WTC11 (cell line): ENCODE measurements around the gene SIPA1L3. TPM values are rescaled to one million over a fixed set of nuclear protein-coding genes. Genes with fewer than 3 reads are reported as not detected.
A peak's percentile ranks its signal among the peaks of the same experiment; 100 is the strongest.

Source experiments
- ATAC-seq: fragments of 200-7000 bp; cut with Tn5 transposase; 2 replicates; pipeline ENCODE4 v1.10.0; 2021; ENCODE audit warnings: mild to moderate bottlenecking, moderate library complexity
- CTCF ChIA-PET: fragments of 300-600 bp; sonication (Branson Sonifier 250); formaldehyde crosslinking; loops from one replicate; lab custom pipeline; 2021; ENCODE audit warnings: antibody characterized with exemption; lab: Charles Lee
- POLR2A ChIA-PET: fragments of 350-600 bp; sonication (Branson Sonifier 250); formaldehyde crosslinking; loops from one replicate; lab custom pipeline; 2021; ENCODE audit warnings: antibody characterized with exemption; lab: Charles Lee
- DNase-seq: peaks from one replicate; pipeline ENCODE4 v3.0.0; 2021; ENCODE audit warnings: low spot score
- H3K27ac Mint-ChIP-seq: 2 replicates; pipeline ENCODE4 v1.8.0; 2021; ENCODE audit warnings: mixed read lengths
- H3K27me3 Mint-ChIP-seq: 2 replicates; pipeline ENCODE4 v1.8.0; 2021; ENCODE audit warnings: low read depth, mild to moderate bottlenecking, moderate library complexity, mixed read lengths
- H3K36me3 Mint-ChIP-seq: 2 replicates; pipeline ENCODE4 v1.8.0; 2021; ENCODE audit warnings: mixed read lengths
- H3K4me1 Mint-ChIP-seq: 2 replicates; pipeline ENCODE4 v1.8.0; 2022; ENCODE audit warnings: mixed read lengths
- H3K4me3 Mint-ChIP-seq: 2 replicates; pipeline ENCODE4 v1.8.0; 2021; ENCODE audit warnings: mild to moderate bottlenecking, moderate library complexity, mixed read lengths
- H3K9me3 Mint-ChIP-seq: 2 replicates; pipeline ENCODE4 v1.8.0; 2021; ENCODE audit warnings: mixed read lengths
- ELF4 ChIP-seq: sonication (generic); formaldehyde crosslinking; IDR thresholded peaks from 2 replicates; pipeline ENCODE4 v1.8.1; 2022; ENCODE audit warnings: low read depth, mild to moderate bottlenecking, moderate library complexity, missing genetic modification reagents
- ERG ChIP-seq: fragments of 250-450 bp; sonication (Bioruptor Pico); IDR thresholded peaks from 2 replicates; pipeline ENCODE4 v1.8.0; 2021; ENCODE audit warnings: mild to moderate bottlenecking
- FOXK1 ChIP-seq: sonication (generic); formaldehyde crosslinking; IDR thresholded peaks from 2 replicates; pipeline ENCODE4 v1.8.0; 2022; ENCODE audit warnings: mild to moderate bottlenecking, moderate library complexity, missing genetic modification reagents
- FOXP4 ChIP-seq: sonication (generic); formaldehyde crosslinking; IDR thresholded peaks from 2 replicates; pipeline ENCODE4 v1.8.0; 2022; ENCODE audit warnings: mild to moderate bottlenecking, missing genetic modification reagents
- GTF2I ChIP-seq: fragments of 250-450 bp; sonication (Bioruptor Pico); conservative IDR thresholded peaks from 2 replicates; pipeline ENCODE4 v1.4.0; 2021; ENCODE audit warnings: mild to moderate bottlenecking
- HMGA2 ChIP-seq: fragments of 250-450 bp; sonication (Bioruptor Pico); IDR thresholded peaks from 2 replicates; pipeline ENCODE4 v1.4.0; 2021; ENCODE audit warnings: mild to moderate bottlenecking, moderate library complexity
- NFATC4 ChIP-seq: fragments of 250-450 bp; sonication (Bioruptor Pico); IDR thresholded peaks from 2 replicates; pipeline ENCODE4 v1.9.0; 2021; ENCODE audit warnings: mild to moderate bottlenecking
- NR1H2 ChIP-seq: sonication (generic); formaldehyde crosslinking; IDR thresholded peaks from 2 replicates; pipeline ENCODE4 v1.9.0; 2021; ENCODE audit warnings: mild to moderate bottlenecking, moderate library complexity, missing genetic modification reagents
- PRRX2 ChIP-seq: fragments of 250-450 bp; sonication (Bioruptor Pico); IDR thresholded peaks from 2 replicates; pipeline ENCODE4 v1.8.0; 2021; ENCODE audit warnings: mild to moderate bottlenecking
- SMAD3 ChIP-seq: sonication (generic); formaldehyde crosslinking; IDR thresholded peaks from 2 replicates; pipeline ENCODE4 v1.8.0; 2022; ENCODE audit warnings: missing genetic modification reagents, mild to moderate bottlenecking, borderline replicate concordance
- TEAD1 ChIP-seq: sonication (generic); formaldehyde crosslinking; IDR thresholded peaks from 2 replicates; pipeline ENCODE4 v1.8.0; 2022; ENCODE audit warnings: mild to moderate bottlenecking, missing genetic modification reagents
- ZMAT4 ChIP-seq: fragments of 250-450 bp; sonication (Bioruptor Pico); IDR thresholded peaks from 2 replicates; pipeline ENCODE4 v1.9.0; 2021; ENCODE audit warnings: mild to moderate bottlenecking
- ZNF121 ChIP-seq: sonication (generic); formaldehyde crosslinking; IDR thresholded peaks from 2 replicates; pipeline ENCODE4 v1.8.0; 2023; ENCODE audit warnings: missing genetic modification reagents
- ZNF138 ChIP-seq: sonication (generic); formaldehyde crosslinking; conservative IDR thresholded peaks from 2 replicates; pipeline ENCODE4 v1.8.1; 2022; ENCODE audit warnings: mild to moderate bottlenecking, moderate library complexity, missing genetic modification reagents
- ZNF263 ChIP-seq: sonication (generic); formaldehyde crosslinking; IDR thresholded peaks from 2 replicates; pipeline ENCODE4 v1.8.1; 2022; ENCODE audit warnings: low read depth, mild to moderate bottlenecking, moderate library complexity, missing genetic modification reagents
- total RNA-seq: library from RNA; stranded (reverse); gene quantifications from 3 replicates; pipeline ENCODE4 v1.2.3, GENCODE V29; 2021
- TF ChIP-seq, protein P1 (sequence below): fragments of 250-450 bp; sonication (Bioruptor Pico); IDR thresholded peaks from 2 replicates; pipeline ENCODE4 v1.9.0; 2021; ENCODE audit warnings: moderate library complexity, mild to moderate bottlenecking, inconsistent platforms, borderline replicate concordance
- TF ChIP-seq, protein P2 (sequence below): sonication (generic); formaldehyde crosslinking; conservative IDR thresholded peaks from 2 replicates; pipeline ENCODE4 v1.8.1; 2023; ENCODE audit warnings: mild to moderate bottlenecking, low read depth, missing genetic modification reagents, moderate library complexity
- TF ChIP-seq, protein P3 (sequence below): sonication (generic); formaldehyde crosslinking; IDR thresholded peaks from 2 replicates; pipeline ENCODE4 v1.8.1; 2023; ENCODE audit warnings: mild to moderate bottlenecking, moderate library complexity, missing genetic modification reagents

SIPA1L3 gene
- total RNA-seq, 1 experiment from 2014 or later = 41.5 TPM

- peaks cover 2% of the 10 kb centered on the region; the same call in 1 of the 2 replicates for H3K27me3 Mint-ChIP-seq
- TF ChIP-seq ELF4 (CRISPR knock-in tag) = no peak
- TF ChIP-seq NFATC4 = no peak
- no peak for TF ChIP-seq ZNF263
- TF ChIP-seq, all 79 proteins: peak for 0
Measured at GRCh38 chr19:38245826-38246498, 339.0 kb downstream of the SIPA1L3 start.

DNA sequence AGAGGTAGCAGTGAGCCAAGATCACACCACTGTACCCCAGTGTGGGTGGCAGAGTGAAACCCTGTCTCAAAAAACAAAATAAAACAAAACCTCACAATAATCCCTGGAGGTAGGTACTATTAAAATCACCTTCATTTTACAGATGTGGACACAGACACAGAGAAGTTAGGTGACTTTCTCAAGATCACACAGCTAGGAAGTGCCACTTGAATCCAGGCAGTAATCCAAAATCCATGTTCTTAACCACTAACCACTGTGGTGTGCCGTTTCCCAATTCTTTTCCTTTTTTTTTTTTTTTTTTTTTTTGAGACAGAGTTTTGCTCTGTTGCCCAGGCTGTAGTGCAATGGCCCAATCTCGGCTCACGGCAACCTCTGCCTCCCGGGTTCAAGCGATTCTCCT is 340.1 kb downstream of the SIPA1L3 start:
- H3K36me3 Mint-ChIP-seq = no peaks in the 10 kb centered on the region
- H3K4me1 Mint-ChIP-seq = peaks cover 29% of the 10 kb centered on the region
- POLR2A ChIA-PET = no interaction called here
- CTCF ChIA-PET = interaction anchor here (0.6 to 7.9 kb wide), 4 partner anchors 9 to 105 kb away, joined by 4 to 100 read pairs (median 25); partner anchors contain the start of gene PPP1R14A
- H3K27ac Mint-ChIP-seq = no peak overlapping the region
- no peak overlapping the region for H3K4me3 Mint-ChIP-seq
- DNase-seq = no peak
- peaks cover 2% of the 10 kb centered on the region; the same call in 1 of the 2 replicates for H3K27me3 Mint-ChIP-seq
- TF ChIP-seq HMGA2 (no peak), SMAD3 (CRISPR knock-in tag) (no peak), NFATC4 (no peak), ZNF138 (CRISPR knock-in tag) (no peak), PRRX2 (no peak), ERG (CRISPR knock-in tag) (no peak), FOXP4 (CRISPR knock-in tag) (no peak), FOXK1 (CRISPR knock-in tag) (no peak)
- TF ChIP-seq, all 79 proteins: peak for 0
- no peak for ATAC-seq
- no peaks in the 10 kb centered on the region for H3K9me3 Mint-ChIP-seq

More at GRCh38 chr19:38245826-38246498, 339.0 kb downstream of the SIPA1L3 start:
- no peak for ATAC-seq
- POLR2A ChIA-PET = interaction anchor here (0.6 to 1.0 kb wide), 3 partner anchors 8 to 129 kb away, joined by 3 read pairs; no protein-coding TSS in a partner anchor
- H3K4me3 Mint-ChIP-seq = no peak overlapping the region
- 0 out of 2 replicates have a peak overlapping the region, but pooled peaks have one; percentile 3 for H3K27ac Mint-ChIP-seq
- CTCF ChIA-PET = interaction anchor here (1.8 to 7.9 kb wide), 3 partner anchors 10 to 13 kb away, joined by 9 to 100 read pairs (median 45); partner anchors contain the start of gene PPP1R14A
- no peaks in the 10 kb centered on the region for H3K36me3 Mint-ChIP-seq
- DNase-seq = no peak
- H3K9me3 Mint-ChIP-seq = no peaks in the 10 kb centered on the region
- H3K4me1 Mint-ChIP-seq = peaks cover 17% of the 10 kb centered on the region

GRCh38 chr19:38247734-38248268 is 340.8 kb downstream of the SIPA1L3 start:
- ChIA-PET CTCF (interaction anchor here (0.6 to 7.9 kb wide), 2 partner anchors 8 to 39 kb away, joined by 4 to 100 read pairs; partner anchors contain the start of gene PPP1R14A), POLR2A (no interaction called here)
- no peak for ATAC-seq
- no peak for TF ChIP-seq PRRX2
- peak; percentile 73; the same call in 1 of the 2 replicates for TF ChIP-seq GTF2I (CRISPR knock-in tag)
- H3K36me3 Mint-ChIP-seq = no peaks in the 10 kb centered on the region
- peaks cover 2% of the 10 kb centered on the region; the same call in 1 of the 2 replicates for H3K27me3 Mint-ChIP-seq
- peaks cover 36% of the 10 kb centered on the region for H3K4me1 Mint-ChIP-seq
- H3K4me3 Mint-ChIP-seq = no peak overlapping the region
- H3K9me3 Mint-ChIP-seq = no peaks in the 10 kb centered on the region
- H3K27ac Mint-ChIP-seq = no peak overlapping the region
- DNase-seq = no peak

- ATAC-seq = no peak
- TF ChIP-seq, protein P1, sequence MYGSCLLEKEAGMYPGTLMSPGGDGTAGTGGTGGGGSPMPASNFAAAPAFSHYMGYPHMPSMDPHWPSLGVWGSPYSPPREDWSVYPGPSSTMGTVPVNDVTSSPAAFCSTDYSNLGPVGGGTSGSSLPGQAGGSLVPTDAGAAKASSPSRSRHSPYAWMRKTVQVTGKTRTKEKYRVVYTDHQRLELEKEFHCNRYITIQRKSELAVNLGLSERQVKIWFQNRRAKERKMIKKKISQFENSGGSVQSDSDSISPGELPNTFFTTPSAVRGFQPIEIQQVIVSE (CRISPR knock-in tag) = no peak
- no peak for TF ChIP-seq ZNF138 (CRISPR knock-in tag)
- TF ChIP-seq ZNF121 (CRISPR knock-in tag) = no peak
- no peak for TF ChIP-seq ZMAT4
- TF ChIP-seq, protein P2, sequence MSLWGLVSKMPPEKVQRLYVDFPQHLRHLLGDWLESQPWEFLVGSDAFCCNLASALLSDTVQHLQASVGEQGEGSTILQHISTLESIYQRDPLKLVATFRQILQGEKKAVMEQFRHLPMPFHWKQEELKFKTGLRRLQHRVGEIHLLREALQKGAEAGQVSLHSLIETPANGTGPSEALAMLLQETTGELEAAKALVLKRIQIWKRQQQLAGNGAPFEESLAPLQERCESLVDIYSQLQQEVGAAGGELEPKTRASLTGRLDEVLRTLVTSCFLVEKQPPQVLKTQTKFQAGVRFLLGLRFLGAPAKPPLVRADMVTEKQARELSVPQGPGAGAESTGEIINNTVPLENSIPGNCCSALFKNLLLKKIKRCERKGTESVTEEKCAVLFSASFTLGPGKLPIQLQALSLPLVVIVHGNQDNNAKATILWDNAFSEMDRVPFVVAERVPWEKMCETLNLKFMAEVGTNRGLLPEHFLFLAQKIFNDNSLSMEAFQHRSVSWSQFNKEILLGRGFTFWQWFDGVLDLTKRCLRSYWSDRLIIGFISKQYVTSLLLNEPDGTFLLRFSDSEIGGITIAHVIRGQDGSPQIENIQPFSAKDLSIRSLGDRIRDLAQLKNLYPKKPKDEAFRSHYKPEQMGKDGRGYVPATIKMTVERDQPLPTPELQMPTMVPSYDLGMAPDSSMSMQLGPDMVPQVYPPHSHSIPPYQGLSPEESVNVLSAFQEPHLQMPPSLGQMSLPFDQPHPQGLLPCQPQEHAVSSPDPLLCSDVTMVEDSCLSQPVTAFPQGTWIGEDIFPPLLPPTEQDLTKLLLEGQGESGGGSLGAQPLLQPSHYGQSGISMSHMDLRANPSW (CRISPR knock-in tag) = no peak
- no peak for TF ChIP-seq TEAD1 (CRISPR knock-in tag)
- TF ChIP-seq, protein P3, sequence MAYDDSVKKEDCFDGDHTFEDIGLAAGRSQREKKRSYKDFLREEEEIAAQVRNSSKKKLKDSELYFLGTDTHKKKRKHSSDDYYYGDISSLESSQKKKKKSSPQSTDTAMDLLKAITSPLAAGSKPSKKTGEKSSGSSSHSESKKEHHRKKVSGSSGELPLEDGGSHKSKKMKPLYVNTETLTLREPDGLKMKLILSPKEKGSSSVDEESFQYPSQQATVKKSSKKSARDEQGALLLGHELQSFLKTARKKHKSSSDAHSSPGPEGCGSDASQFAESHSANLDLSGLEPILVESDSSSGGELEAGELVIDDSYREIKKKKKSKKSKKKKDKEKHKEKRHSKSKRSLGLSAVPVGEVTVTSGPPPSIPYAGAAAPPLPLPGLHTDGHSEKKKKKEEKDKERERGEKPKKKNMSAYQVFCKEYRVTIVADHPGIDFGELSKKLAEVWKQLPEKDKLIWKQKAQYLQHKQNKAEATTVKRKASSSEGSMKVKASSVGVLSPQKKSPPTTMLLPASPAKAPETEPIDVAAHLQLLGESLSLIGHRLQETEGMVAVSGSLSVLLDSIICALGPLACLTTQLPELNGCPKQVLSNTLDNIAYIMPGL (CRISPR knock-in tag) = no peak
- TF ChIP-seq NR1H2 (CRISPR knock-in tag) = no peak
Measured at GRCh38 chr19:38248421-38248820, 341.4 kb downstream of the SIPA1L3 start.

More at GRCh38 chr19:38248421-38248820, 341.4 kb downstream of the SIPA1L3 start:
- DNase-seq = no peak
- ChIA-PET POLR2A (interaction anchor here (0.7 kb wide), 1 partner anchor 346 kb away, joined by 12 read pairs; no protein-coding TSS in a partner anchor), CTCF (no interaction called here)
- Mint-ChIP-seq H3K27me3 (peaks cover 2% of the 10 kb centered on the region; the same call in 1 of the 2 replicates), H3K4me3 (no peak overlapping the region), H3K27ac (no peak overlapping the region), H3K4me1 (peaks cover 41% of the 10 kb centered on the region), H3K36me3 (no peaks in the 10 kb centered on the region), H3K9me3 (no peaks in the 10 kb centered on the region)
